GM12878 (cell line): ENCODE measurements around the gene NEURL4. TPM values are rescaled to one million over a fixed set of nuclear protein-coding genes. Genes with fewer than 3 reads are reported as not detected.

ENCODE experiments used
- ATAC-seq: fragments of 200-7000 bp; cut with Tn5 transposase; 3 replicates; pipeline ENCODE4 v1.9.1; 2020; ENCODE audit warnings: mild to moderate bottlenecking, moderate library complexity
- BruUV-seq: library from RNA; stranded (reverse); fragments of 400-500 nt; replicated peaks from 2 replicates; lab custom pipeline; 2021; lab: Mats Ljungman, UMichigan
- CTCF ChIA-PET: fragments of 300-600 bp; sonication (Branson Sonifier 250); formaldehyde crosslinking; extraction: SDS; loops from one replicate; lab custom pipeline; 2021; ENCODE audit warnings: inconsistent platforms; lab: Yijun Ruan, JAX
- POLR2A ChIA-PET: fragments of 350-600 bp; formaldehyde crosslinking; extraction: SDS; loops from one replicate; lab custom pipeline; 2021; ENCODE audit warnings: inconsistent platforms; lab: Charles Lee
- RAD21 ChIA-PET: fragments of 300-600 bp; sonication (Branson Sonifier 250); formaldehyde crosslinking; loops from one replicate; lab custom pipeline; 2023; ENCODE audit warnings: antibody characterized with exemption; ENCODE audit not compliant: unreplicated experiment; lab: Charles Lee
- SMC1A ChIA-PET: fragments of 300-600 bp; sonication (Branson Sonifier 250); formaldehyde crosslinking; loops from one replicate; lab custom pipeline; 2023; ENCODE audit not compliant: unreplicated experiment, uncharacterized antibody; lab: Charles Lee
- DNase-seq: peaks from one replicate; pipeline ENCODE4 v3.0.0-alpha.2; 2011; ENCODE audit warnings: low read depth, low spot score
- FAIRE-seq: peaks from 3 replicates; lab custom pipeline; 2011; peaks lifted over from hg19 to GRCh38; lab: Jason Lieb, UNC
- H2AFZ ChIP-seq: 2 replicates; pipeline ENCODE4 v1.6.0; 2011; ENCODE audit warnings: low read depth, low read length, control low read depth; ENCODE audit not compliant: control insufficient read depth
- H3K27ac ChIP-seq: 2 replicates; pipeline ENCODE4 v1.5.1; 2011; ENCODE audit warnings: control low read depth; ENCODE audit not compliant: control insufficient read depth, insufficient read depth
- H3K27me3 ChIP-seq, 2 experiments: replicated peaks in 1 of 2; 2 replicates each; pipeline versions ENCODE4 v1.6.0 to v1.6.1; 2011; ENCODE audit warnings: low read length in 1 of 2; ENCODE audit not compliant: control insufficient read depth in 2 of 2, insufficient read depth in 2 of 2
- H3K36me3 ChIP-seq, 2 experiments: 2 replicates each; pipeline ENCODE4 v1.5.1; 2011; ENCODE audit warnings: low read length in 1 of 2; ENCODE audit not compliant: control insufficient read depth in 2 of 2, insufficient read depth in 2 of 2
- H3K4me1 ChIP-seq: 2 replicates; pipeline ENCODE4 v1.6.1; 2011; ENCODE audit warnings: mild to moderate bottlenecking, low read length, moderate library complexity, mixed read lengths; ENCODE audit not compliant: control insufficient read depth, insufficient read depth
- H3K4me2 ChIP-seq: 2 replicates; pipeline ENCODE4 v1.6.0; 2011; ENCODE audit warnings: control low read depth; ENCODE audit not compliant: control insufficient read depth, insufficient read depth
- H3K4me3 ChIP-seq: fragments of 200-600 bp; sonication (generic); 2 replicates; pipeline ENCODE4 v1.5.1; 2016
- H3K79me2 ChIP-seq: 2 replicates; pipeline ENCODE4 v1.6.0; 2011; ENCODE audit warnings: low read length; ENCODE audit not compliant: control insufficient read depth, insufficient read depth
- H3K9ac ChIP-seq: 2 replicates; pipeline ENCODE4 v1.8.0; 2011; ENCODE audit warnings: low read length, control low read depth, mixed read lengths; ENCODE audit not compliant: control insufficient read depth, insufficient read depth
- H3K9me3 ChIP-seq: replicated peaks from 3 replicates; pipeline ENCODE4 v1.5.1; 2011; ENCODE audit warnings: mild to moderate bottlenecking, low read length; ENCODE audit not compliant: control insufficient read depth, insufficient read depth
- H4K20me1 ChIP-seq: 2 replicates; pipeline ENCODE4 v1.6.0; 2011; ENCODE audit not compliant: control insufficient read depth, insufficient read depth
- ASH2L ChIP-seq: fragments of 300-600, 200-600 bp; sonication (generic); IDR thresholded peaks from 2 replicates; pipeline ENCODE4 v1.6.1; 2017; ENCODE audit warnings: low read depth, mild to moderate bottlenecking, borderline replicate concordance
- BACH1 ChIP-seq: fragments of 450-650 bp; IDR thresholded peaks from 2 replicates; pipeline ENCODE4 v1.6.1; 2017; ENCODE audit warnings: mild to moderate bottlenecking, borderline replicate concordance
- CHD1 ChIP-seq: IDR thresholded peaks from 2 replicates; pipeline ENCODE4 v1.6.1; 2012; ENCODE audit warnings: low read depth, low read length, improper control_type of control experiment
- LARP7 ChIP-seq: fragments of 450-650 bp; IDR thresholded peaks from 2 replicates; pipeline ENCODE4 v1.6.1; 2017; ENCODE audit warnings: mild to moderate bottlenecking
- NR2C2 ChIP-seq: IDR thresholded peaks from 2 replicates; pipeline ENCODE4 v1.6.1; 2011; ENCODE audit warnings: borderline replicate concordance, low read depth; ENCODE audit not compliant: control insufficient read depth, insufficient read length
- POLR2AphosphoS2 ChIP-seq: IDR thresholded peaks from 2 replicates; pipeline ENCODE4 v1.6.1; 2011; ENCODE audit warnings: low read depth, mild to moderate bottlenecking, low read length, improper control_type of control experiment, moderate library complexity
- RCOR1 ChIP-seq: conservative IDR thresholded peaks from 2 replicates; pipeline ENCODE4 v1.6.1; 2012; ENCODE audit warnings: low read depth, low read length, improper control_type of control experiment
- SIX5 ChIP-seq: IDR thresholded peaks from 2 replicates; pipeline ENCODE4 v1.6.1; 2011; ENCODE audit warnings: mild to moderate bottlenecking, low read depth, low read length, moderate library complexity; ENCODE audit not compliant: severe bottlenecking
- SUZ12 ChIP-seq: fragments of 200-600 bp; sonication (generic); IDR thresholded peaks from one replicate; pipeline ENCODE4 v1.6.1; 2018; ENCODE audit warnings: antibody characterized with exemption, mild to moderate bottlenecking; ENCODE audit not compliant: unreplicated experiment
- YY1 ChIP-seq: IDR thresholded peaks from 2 replicates; pipeline ENCODE4 v1.6.1; 2011; ENCODE audit warnings: low read depth, mild to moderate bottlenecking, low read length
- ZNF622 ChIP-seq: fragments of 450-650 bp; IDR thresholded peaks from 2 replicates; pipeline ENCODE4 v1.6.1; 2017; ENCODE audit warnings: mild to moderate bottlenecking, inconsistent platforms
- WGBS: methylation state at CpG from one replicate; pipeline ENCODE4 v1.1.6; 2016; ENCODE audit warnings: low lambda C conversion rate; ENCODE audit not compliant: insufficient replicate concordance, insufficient coverage; ENCODE audit errors: missing lambda C conversion rate; 5-methylcytosine and 5-hydroxymethylcytosine counted together
- in situ Hi-C: fragments of 300-500 bp; cut with MboI; formaldehyde crosslinking; loops from 9 replicates; pipeline ENCODE4 v1.14.3; 2018; ENCODE audit warnings: mixed read lengths
- intact Hi-C: fragments of 100-400 bp; cut with micrococcal nuclease; formaldehyde crosslinking; loops from one replicate; pipeline ENCODE4 v1.14.2; 2022; ENCODE audit not compliant: unreplicated experiment
- polyA plus RNA-seq, 11 experiments: library from polyadenylated mRNA; depleted of rRNA in 4 of 11; unstranded in 6 of 11; stranded (reverse) in 5 of 11; fragments of >200 nt; fragmentation: Nextera tagmentation in 4 of 11; fragmentation: Illumina TruSeq in 1 of 11; extraction: Ambion mirVana in 4 of 11; extraction: Trizol in 1 of 11; gene quantifications; 1 replicate in 1 of 11; 2 replicates in 10 of 11; pipeline versions ENCODE4 v1.2.1 to v1.2.3, GENCODE V29; 2011 to 2016; ENCODE audit warnings: inconsistent platforms in 2 of 11, missing spikeins in 2 of 11, low read depth in 1 of 11
- total RNA-seq, 4 experiments: library from RNA; depleted of rRNA in 3 of 4; stranded (reverse); fragments of >200 nt in 3 of 4; fragmentation: Illumina TruSeq in 1 of 4; extraction: Trizol in 1 of 4; gene quantifications; 2 replicates each; pipeline versions ENCODE4 v1.2.1 to v1.2.3, GENCODE V29; 2013 to 2021
- TF ChIP-seq, protein P1 (sequence below): fragments of 450-650 bp; IDR thresholded peaks from 2 replicates; pipeline ENCODE4 v1.6.1; 2016; ENCODE audit warnings: mild to moderate bottlenecking
- TF ChIP-seq, protein P2 (sequence below): IDR thresholded peaks from 2 replicates; pipeline ENCODE4 v1.6.1; 2011; ENCODE audit warnings: borderline replicate concordance, low read depth, mild to moderate bottlenecking, moderate library complexity, low read length; ENCODE audit not compliant: insufficient read depth, poor library complexity, severe bottlenecking
- TF ChIP-seq, protein P3 (sequence below): fragments of 450-650 bp; IDR thresholded peaks from 2 replicates; pipeline ENCODE4 v1.6.1; 2017; ENCODE audit warnings: mild to moderate bottlenecking
- TF ChIP-seq, protein P4 (sequence below): fragments of 450-650 bp; IDR thresholded peaks from 2 replicates; pipeline ENCODE4 v1.6.1; 2017; ENCODE audit warnings: antibody characterized with exemption, mild to moderate bottlenecking, moderate library complexity

NEURL4 gene
- total and polyA plus RNA-seq, 10 of the 15 experiments (the other 5 are each of a cell fraction or from before 2014, with no cell fraction given) = 0.03 to 41.9 (median 10.0) TPM

DNA sequence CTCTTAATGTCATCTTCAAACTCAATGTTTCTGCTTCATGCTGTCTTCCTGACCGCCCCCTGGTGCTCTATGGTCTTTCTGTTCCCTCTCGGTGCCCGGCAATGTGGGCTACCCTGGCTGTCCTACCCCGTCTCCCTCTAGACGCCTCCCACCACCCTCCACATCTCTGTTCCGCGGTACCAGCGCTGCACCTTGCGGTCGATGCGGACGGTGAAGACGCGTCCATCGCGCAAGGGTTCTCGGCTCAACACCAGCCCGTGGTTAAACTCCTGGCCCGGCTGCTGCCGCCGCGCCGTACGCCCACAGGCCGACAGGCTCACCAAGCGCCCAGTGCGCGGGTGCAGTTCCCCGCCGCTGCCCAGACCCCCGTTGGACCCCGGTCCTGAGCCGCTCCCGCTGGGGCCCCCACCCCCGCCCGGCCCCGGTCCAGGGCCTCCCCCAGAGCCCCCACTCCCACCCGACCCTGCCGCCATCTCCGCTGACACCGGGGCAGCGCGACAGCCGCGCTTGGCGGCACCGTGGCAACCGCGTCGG lies at the start of gene NEURL4 (continued):
- TF ChIP-seq LARP7 (0 out of 2 replicates have a peak, but pooled peaks have one; percentile 29), NR2C2 (no peak), RCOR1 (no peak), YY1 (peak; percentile 92), CHD1 (0 out of 2 replicates have a peak, but pooled peaks have one; percentile 52)
- TF ChIP-seq, protein P1, sequence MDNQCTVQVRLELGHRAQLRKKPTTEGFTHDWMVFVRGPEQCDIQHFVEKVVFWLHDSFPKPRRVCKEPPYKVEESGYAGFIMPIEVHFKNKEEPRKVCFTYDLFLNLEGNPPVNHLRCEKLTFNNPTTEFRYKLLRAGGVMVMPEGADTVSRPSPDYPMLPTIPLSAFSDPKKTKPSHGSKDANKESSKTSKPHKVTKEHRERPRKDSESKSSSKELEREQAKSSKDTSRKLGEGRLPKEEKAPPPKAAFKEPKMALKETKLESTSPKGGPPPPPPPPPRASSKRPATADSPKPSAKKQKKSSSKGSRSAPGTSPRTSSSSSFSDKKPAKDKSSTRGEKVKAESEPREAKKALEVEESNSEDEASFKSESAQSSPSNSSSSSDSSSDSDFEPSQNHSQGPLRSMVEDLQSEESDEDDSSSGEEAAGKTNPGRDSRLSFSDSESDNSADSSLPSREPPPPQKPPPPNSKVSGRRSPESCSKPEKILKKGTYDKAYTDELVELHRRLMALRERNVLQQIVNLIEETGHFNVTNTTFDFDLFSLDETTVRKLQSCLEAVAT = no peak

DNA sequence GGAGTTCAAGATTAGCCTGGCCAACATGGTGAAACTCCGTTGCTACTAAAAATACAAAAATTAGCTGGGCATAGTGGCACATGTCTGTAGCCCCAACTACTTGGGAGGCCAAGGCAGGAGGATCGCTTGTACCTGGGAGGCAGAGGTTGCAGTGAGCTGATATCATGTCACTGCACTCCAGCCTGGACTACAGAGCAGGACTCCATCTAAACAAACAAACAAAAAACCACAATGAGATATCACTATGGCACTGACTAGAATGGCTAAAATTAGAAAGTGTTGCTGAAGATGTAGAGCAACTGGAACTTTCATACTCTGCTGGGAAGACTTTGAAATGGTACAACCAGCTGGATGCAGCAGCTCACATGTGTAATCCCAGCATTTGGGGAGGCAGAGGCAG lies 45.2 kb upstream of the NEURL4 start:
- CTCF ChIA-PET = interaction anchor here (1.7 to 3.3 kb wide), 2 partner anchors 13 to 140 kb away, joined by 3 to 15 read pairs; no protein-coding TSS in a partner anchor
- no peak for FAIRE-seq
- SMC1A ChIA-PET = no interaction called here
- Histone ChIP-seq H2AFZ (no peak overlapping the region), H3K79me2 (no peaks in the 10 kb centered on the region), H3K9me3 (peaks cover 2% of the 10 kb centered on the region; the same call in 2 of the 3 replicates), H3K4me2 (no peak overlapping the region), H3K4me1 (no peaks in the 10 kb centered on the region), H3K36me3 (no peaks in the 10 kb centered on the region), H3K9ac (no peak overlapping the region), H3K27ac (no peak overlapping the region), H4K20me1 (no peaks in the 10 kb centered on the region), H3K27me3 (no peaks in the 10 kb centered on the region), H3K4me3 (no peak overlapping the region)
- intact Hi-C loops = no loop called here
- no TSS peak for BruUV-seq
- no peak for ATAC-seq
- RAD21 ChIA-PET = no interaction called here
- WGBS = 50% methylated on average over 2 of the region's 2 CpGs
- in situ Hi-C loops = no loop called here
- POLR2A ChIA-PET = no interaction called here
- no peak for DNase-seq
- TF ChIP-seq POLR2AphosphoS2 = no peak
- TF ChIP-seq, protein P2, sequence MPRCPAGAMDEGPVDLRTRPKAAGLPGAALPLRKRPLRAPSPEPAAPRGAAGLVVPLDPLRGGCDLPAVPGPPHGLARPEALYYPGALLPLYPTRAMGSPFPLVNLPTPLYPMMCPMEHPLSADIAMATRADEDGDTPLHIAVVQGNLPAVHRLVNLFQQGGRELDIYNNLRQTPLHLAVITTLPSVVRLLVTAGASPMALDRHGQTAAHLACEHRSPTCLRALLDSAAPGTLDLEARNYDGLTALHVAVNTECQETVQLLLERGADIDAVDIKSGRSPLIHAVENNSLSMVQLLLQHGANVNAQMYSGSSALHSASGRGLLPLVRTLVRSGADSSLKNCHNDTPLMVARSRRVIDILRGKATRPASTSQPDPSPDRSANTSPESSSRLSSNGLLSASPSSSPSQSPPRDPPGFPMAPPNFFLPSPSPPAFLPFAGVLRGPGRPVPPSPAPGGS = no peak
- no peak for TF ChIP-seq ASH2L
- no peak for TF ChIP-seq SIX5
- TF ChIP-seq BACH1 = no peak
- TF ChIP-seq, protein P3, sequence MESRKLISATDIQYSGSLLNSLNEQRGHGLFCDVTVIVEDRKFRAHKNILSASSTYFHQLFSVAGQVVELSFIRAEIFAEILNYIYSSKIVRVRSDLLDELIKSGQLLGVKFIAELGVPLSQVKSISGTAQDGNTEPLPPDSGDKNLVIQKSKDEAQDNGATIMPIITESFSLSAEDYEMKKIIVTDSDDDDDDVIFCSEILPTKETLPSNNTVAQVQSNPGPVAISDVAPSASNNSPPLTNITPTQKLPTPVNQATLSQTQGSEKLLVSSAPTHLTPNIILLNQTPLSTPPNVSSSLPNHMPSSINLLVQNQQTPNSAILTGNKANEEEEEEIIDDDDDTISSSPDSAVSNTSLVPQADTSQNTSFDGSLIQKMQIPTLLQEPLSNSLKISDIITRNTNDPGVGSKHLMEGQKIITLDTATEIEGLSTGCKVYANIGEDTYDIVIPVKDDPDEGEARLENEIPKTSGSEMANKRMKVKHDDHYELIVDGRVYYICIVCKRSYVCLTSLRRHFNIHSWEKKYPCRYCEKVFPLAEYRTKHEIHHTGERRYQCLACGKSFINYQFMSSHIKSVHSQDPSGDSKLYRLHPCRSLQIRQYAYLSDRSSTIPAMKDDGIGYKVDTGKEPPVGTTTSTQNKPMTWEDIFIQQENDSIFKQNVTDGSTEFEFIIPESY = no peak
- no peak for TF ChIP-seq SUZ12
- TF ChIP-seq, protein P4, sequence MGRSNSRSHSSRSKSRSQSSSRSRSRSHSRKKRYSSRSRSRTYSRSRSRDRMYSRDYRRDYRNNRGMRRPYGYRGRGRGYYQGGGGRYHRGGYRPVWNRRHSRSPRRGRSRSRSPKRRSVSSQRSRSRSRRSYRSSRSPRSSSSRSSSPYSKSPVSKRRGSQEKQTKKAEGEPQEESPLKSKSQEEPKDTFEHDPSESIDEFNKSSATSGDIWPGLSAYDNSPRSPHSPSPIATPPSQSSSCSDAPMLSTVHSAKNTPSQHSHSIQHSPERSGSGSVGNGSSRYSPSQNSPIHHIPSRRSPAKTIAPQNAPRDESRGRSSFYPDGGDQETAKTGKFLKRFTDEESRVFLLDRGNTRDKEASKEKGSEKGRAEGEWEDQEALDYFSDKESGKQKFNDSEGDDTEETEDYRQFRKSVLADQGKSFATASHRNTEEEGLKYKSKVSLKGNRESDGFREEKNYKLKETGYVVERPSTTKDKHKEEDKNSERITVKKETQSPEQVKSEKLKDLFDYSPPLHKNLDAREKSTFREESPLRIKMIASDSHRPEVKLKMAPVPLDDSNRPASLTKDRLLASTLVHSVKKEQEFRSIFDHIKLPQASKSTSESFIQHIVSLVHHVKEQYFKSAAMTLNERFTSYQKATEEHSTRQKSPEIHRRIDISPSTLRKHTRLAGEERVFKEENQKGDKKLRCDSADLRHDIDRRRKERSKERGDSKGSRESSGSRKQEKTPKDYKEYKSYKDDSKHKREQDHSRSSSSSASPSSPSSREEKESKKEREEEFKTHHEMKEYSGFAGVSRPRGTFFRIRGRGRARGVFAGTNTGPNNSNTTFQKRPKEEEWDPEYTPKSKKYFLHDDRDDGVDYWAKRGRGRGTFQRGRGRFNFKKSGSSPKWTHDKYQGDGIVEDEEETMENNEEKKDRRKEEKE = no peak
- no peak for TF ChIP-seq ZNF622
